OCI-LY7 (cell line): ENCODE data around the gene RALB. TPM values are rescaled to one million over a fixed set of nuclear protein-coding genes. Genes with fewer than 3 reads are reported as not detected.

Source experiments
- BruUV-seq: library from RNA; stranded (reverse); fragments of 400-500 nt; replicated peaks from 2 replicates; lab custom pipeline; 2021; lab: Mats Ljungman, UMichigan
- CTCF ChIA-PET: fragments of 300-600 bp; sonication (Branson Sonifier 250); formaldehyde crosslinking; loops from one replicate; lab custom pipeline; 2022; ENCODE audit warnings: antibody characterized with exemption; ENCODE audit not compliant: unreplicated experiment; lab: Charles Lee
- POLR2A ChIA-PET: fragments of 300-600 bp; sonication (Branson Sonifier 250); formaldehyde crosslinking; loops from one replicate; lab custom pipeline; 2022; ENCODE audit warnings: antibody characterized with exemption; lab: Charles Lee
- DNase-seq: peaks from one replicate; pipeline ENCODE4 v3.0.0-alpha.2; 2015; ENCODE audit warnings: low spot score
- H2AFZ ChIP-seq: fragments of 200-600 bp; sonication (generic), shearing (Covaris generic); 2 replicates; pipeline ENCODE4 v1.6.1; 2014; ENCODE audit warnings: mild to moderate bottlenecking, antibody characterized with exemption, low read length, moderate library complexity
- H3K27ac ChIP-seq: fragments of 200-600 bp; sonication (generic); 2 replicates; pipeline ENCODE4 v1.5.1; 2014; ENCODE audit warnings: mixed run types, low read depth, mild to moderate bottlenecking, moderate library complexity, low read length, inconsistent platforms; ENCODE audit not compliant: poor library complexity, severe bottlenecking
- H3K36me3 ChIP-seq: fragments of 200-600 bp; sonication (generic); 2 replicates; pipeline ENCODE4 v1.6.1; 2014; ENCODE audit warnings: mild to moderate bottlenecking, antibody characterized with exemption, low read length, moderate library complexity, mixed read lengths; ENCODE audit not compliant: insufficient read depth
- H3K4me1 ChIP-seq: fragments of 200-600 bp; sonication (generic); 2 replicates; pipeline ENCODE4 v1.5.1; 2014; ENCODE audit warnings: mild to moderate bottlenecking, low read length; ENCODE audit not compliant: insufficient read depth, poor library complexity, severe bottlenecking
- H3K4me2 ChIP-seq: fragments of 200-600 bp; sonication (generic); 2 replicates; pipeline ENCODE4 v1.6.1; 2014; ENCODE audit warnings: mild to moderate bottlenecking, low read length
- H3K4me3 ChIP-seq: fragments of 200-600 bp; sonication (generic); 2 replicates; pipeline ENCODE4 v1.5.1; 2014; ENCODE audit warnings: mild to moderate bottlenecking, low read depth, low read length; ENCODE audit not compliant: poor library complexity, severe bottlenecking
- H3K79me2 ChIP-seq: fragments of 200-600 bp; sonication (generic); 2 replicates; pipeline ENCODE4 v1.6.1; 2016; ENCODE audit warnings: low read depth, mild to moderate bottlenecking, low read length, moderate library complexity, mixed read lengths; ENCODE audit not compliant: insufficient read depth
- H3K9me2 ChIP-seq: fragments of 200-600 bp; sonication (generic); 2 replicates; pipeline ENCODE4 v1.6.1; 2016; ENCODE audit warnings: mild to moderate bottlenecking, low read length, mixed read lengths; ENCODE audit not compliant: insufficient read depth
- H3K9me3 ChIP-seq: fragments of 200-600 bp; sonication (generic); 2 replicates; pipeline ENCODE4 v1.6.1; 2014; ENCODE audit warnings: mild to moderate bottlenecking, mixed run types, low read length, mixed read lengths
- H4K20me1 ChIP-seq: fragments of 200-600 bp; sonication (generic); 2 replicates; pipeline ENCODE4 v1.6.1; 2014; ENCODE audit warnings: mild to moderate bottlenecking, antibody characterized with exemption, low read length, moderate library complexity, mixed read lengths; ENCODE audit not compliant: insufficient read depth
- EZH2phosphoT487 ChIP-seq: fragments of 200-600 bp; sonication (generic); IDR thresholded peaks from 2 replicates; pipeline ENCODE4 v1.6.1; 2018; ENCODE audit warnings: low read depth, borderline replicate concordance, mild to moderate bottlenecking, mixed run types, antibody characterized with exemption, low read length, moderate library complexity, mixed read lengths
- intact Hi-C: fragments of 100-400 bp; cut with micrococcal nuclease; formaldehyde crosslinking; loops from one replicate; pipeline ENCODE4 v1.10.0; 2022; ENCODE audit not compliant: unreplicated experiment
- total RNA-seq, 2 experiments: library from RNA; depleted of rRNA in 1 of 2; stranded (reverse); fragments of >200 nt in 1 of 2; shearing (Covaris generic) in 1 of 2; gene quantifications; 2 replicates each; pipeline ENCODE4 v1.2.3, GENCODE V29; 2014 to 2022
- TF ChIP-seq, protein P1 (sequence below): fragments of 200-600 bp; sonication (generic); conservative IDR thresholded peaks from 2 replicates; pipeline ENCODE4 v1.5.1; 2014; ENCODE audit warnings: mild to moderate bottlenecking, antibody characterized with exemption, low read length, moderate library complexity, mixed read lengths

The RALB gene
- total RNA-seq, 2 experiments from 2014 or later = 16.2 to 23.6 TPM

DNA sequence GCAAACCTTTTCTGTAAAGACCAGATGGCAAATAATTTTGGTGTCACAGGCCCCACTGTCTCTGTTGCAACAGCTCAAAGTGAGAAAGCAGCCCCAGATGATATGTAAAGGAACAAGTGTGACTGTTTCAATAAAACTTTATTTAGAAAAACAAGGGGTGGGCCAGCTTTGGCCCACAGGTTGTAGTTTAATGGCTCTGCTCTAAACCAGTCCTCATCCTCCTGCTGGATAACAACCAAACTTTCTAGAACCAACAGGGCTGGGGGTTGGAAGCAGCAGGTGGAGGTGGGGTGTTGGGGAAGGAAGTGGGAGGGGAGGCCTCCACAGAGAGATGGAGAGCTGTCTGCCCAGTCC lies 64.5 kb downstream of the RALB start:
- BruUV-seq = no TSS peak
- intact Hi-C loops = no loop called here

DNA sequence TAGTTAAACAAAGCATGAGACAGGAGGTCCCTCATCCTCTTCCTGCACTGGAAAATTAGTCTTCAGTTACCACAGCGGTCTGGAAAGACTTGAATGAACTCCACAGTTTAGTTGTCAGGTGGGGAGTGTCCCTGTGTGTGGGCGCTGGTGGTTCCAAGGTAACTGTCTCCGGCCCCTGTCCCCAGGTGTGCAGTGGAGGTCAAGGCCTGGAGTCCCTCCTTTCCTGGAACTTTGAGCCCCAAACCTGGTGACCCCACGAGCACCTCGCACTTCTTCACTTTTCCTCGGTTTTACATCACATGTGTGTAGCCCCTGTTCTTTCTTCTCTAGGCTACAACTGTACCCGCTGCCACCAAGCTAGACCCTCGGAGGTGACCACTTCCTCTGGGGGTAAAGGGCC lies 65.3 kb downstream of the RALB start:
- H3K36me3 ChIP-seq = no peaks in the 10 kb centered on the region
- no peaks in the 10 kb centered on the region for H3K9me3 ChIP-seq
- no peaks in the 10 kb centered on the region for H3K9me2 ChIP-seq
- DNase-seq = no peak
- no peak overlapping the region for H3K27ac ChIP-seq
- no TSS peak for BruUV-seq
- no peaks in the 10 kb centered on the region for H3K79me2 ChIP-seq
- no peaks in the 10 kb centered on the region for H3K4me1 ChIP-seq
- ChIA-PET POLR2A (interaction anchor here (0.6 kb wide), 1 partner anchor 16 kb away, joined by 3 read pairs; no protein-coding TSS in a partner anchor), CTCF (no interaction called here)
- H2AFZ ChIP-seq = no peak overlapping the region
- intact Hi-C loops = no loop called here
- H4K20me1 ChIP-seq = no peaks in the 10 kb centered on the region
- no peak overlapping the region for H3K4me2 ChIP-seq
- TF ChIP-seq, protein P1, sequence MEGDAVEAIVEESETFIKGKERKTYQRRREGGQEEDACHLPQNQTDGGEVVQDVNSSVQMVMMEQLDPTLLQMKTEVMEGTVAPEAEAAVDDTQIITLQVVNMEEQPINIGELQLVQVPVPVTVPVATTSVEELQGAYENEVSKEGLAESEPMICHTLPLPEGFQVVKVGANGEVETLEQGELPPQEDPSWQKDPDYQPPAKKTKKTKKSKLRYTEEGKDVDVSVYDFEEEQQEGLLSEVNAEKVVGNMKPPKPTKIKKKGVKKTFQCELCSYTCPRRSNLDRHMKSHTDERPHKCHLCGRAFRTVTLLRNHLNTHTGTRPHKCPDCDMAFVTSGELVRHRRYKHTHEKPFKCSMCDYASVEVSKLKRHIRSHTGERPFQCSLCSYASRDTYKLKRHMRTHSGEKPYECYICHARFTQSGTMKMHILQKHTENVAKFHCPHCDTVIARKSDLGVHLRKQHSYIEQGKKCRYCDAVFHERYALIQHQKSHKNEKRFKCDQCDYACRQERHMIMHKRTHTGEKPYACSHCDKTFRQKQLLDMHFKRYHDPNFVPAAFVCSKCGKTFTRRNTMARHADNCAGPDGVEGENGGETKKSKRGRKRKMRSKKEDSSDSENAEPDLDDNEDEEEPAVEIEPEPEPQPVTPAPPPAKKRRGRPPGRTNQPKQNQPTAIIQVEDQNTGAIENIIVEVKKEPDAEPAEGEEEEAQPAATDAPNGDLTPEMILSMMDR = no peak
- no peak for TF ChIP-seq EZH2phosphoT487
- no peak overlapping the region for H3K4me3 ChIP-seq

More for the DNA sequence above, 64.5 kb downstream of the RALB start:
- Histone ChIP-seq H3K27ac (no peak overlapping the region), H3K79me2 (no peaks in the 10 kb centered on the region), H3K9me2 (no peaks in the 10 kb centered on the region), H4K20me1 (no peaks in the 10 kb centered on the region), H3K4me3 (no peak overlapping the region), H3K9me3 (no peaks in the 10 kb centered on the region), H3K4me2 (no peak overlapping the region), H2AFZ (no peak overlapping the region), H3K36me3 (no peaks in the 10 kb centered on the region), H3K4me1 (no peaks in the 10 kb centered on the region)
- TF ChIP-seq, protein P1 = no peak
- TF ChIP-seq EZH2phosphoT487 = no peak
- ChIA-PET CTCF (no interaction called here), POLR2A (no interaction called here)
- no peak for DNase-seq

DNA sequence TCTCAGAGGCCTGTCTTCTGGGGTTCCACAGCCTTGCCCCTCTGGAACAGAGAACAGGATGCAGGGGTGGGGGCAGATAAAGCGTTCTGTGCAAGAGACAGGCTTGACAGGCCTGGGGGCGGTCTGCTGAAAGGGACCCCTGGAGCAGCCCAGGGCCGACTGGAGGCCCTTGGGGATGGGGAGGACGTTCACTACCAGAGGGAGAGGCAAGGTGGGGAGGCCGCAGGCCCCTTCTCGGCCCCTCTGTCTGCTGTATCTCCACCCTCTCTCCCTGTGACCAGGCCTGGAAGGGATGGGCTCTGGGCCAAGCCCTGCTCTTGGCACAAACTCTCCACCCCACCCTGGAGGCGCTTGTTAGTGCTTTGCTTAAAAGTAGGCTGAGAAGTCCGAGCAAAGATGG lies 66.0 kb downstream of the RALB start:
- no peak for DNase-seq
- ChIA-PET POLR2A (no interaction called here), CTCF (no interaction called here)
- Histone ChIP-seq H2AFZ (no peak overlapping the region), H3K4me1 (no peaks in the 10 kb centered on the region), H3K9me2 (no peaks in the 10 kb centered on the region), H3K9me3 (no peaks in the 10 kb centered on the region), H3K4me3 (no peak overlapping the region), H4K20me1 (no peaks in the 10 kb centered on the region), H3K79me2 (no peaks in the 10 kb centered on the region), H3K4me2 (no peak overlapping the region), H3K36me3 (no peaks in the 10 kb centered on the region), H3K27ac (no peak overlapping the region)
- BruUV-seq = no TSS peak
- TF ChIP-seq, protein P1 = no peak
- intact Hi-C loops = no loop called here
